Rectal smooth muscle tissue (tissue), 1 donor: ENCODE data around the gene LTO1.

Source experiments
- H3K27ac ChIP-seq: one replicate; pipeline ENCODE4 v1.7.0; 2013; ENCODE audit warnings: low read depth, low read length, inconsistent platforms
- H3K27me3 ChIP-seq: one replicate; pipeline ENCODE4 v1.7.0; 2013; ENCODE audit warnings: low read length; ENCODE audit not compliant: control insufficient read depth, insufficient read depth
- H3K36me3 ChIP-seq: one replicate; pipeline ENCODE4 v1.7.0; 2013; ENCODE audit warnings: low read length; ENCODE audit not compliant: control insufficient read depth, insufficient read depth
- H3K4me1 ChIP-seq: one replicate; pipeline ENCODE4 v1.7.0; 2013; ENCODE audit warnings: low read length; ENCODE audit not compliant: control insufficient read depth, insufficient read depth
- H3K4me3 ChIP-seq: one replicate; pipeline ENCODE4 v1.7.0; 2013; ENCODE audit warnings: low read length
- H3K9ac ChIP-seq: one replicate; pipeline ENCODE4 v1.7.0; 2013; ENCODE audit warnings: low read length

Gene LTO1

DNA sequence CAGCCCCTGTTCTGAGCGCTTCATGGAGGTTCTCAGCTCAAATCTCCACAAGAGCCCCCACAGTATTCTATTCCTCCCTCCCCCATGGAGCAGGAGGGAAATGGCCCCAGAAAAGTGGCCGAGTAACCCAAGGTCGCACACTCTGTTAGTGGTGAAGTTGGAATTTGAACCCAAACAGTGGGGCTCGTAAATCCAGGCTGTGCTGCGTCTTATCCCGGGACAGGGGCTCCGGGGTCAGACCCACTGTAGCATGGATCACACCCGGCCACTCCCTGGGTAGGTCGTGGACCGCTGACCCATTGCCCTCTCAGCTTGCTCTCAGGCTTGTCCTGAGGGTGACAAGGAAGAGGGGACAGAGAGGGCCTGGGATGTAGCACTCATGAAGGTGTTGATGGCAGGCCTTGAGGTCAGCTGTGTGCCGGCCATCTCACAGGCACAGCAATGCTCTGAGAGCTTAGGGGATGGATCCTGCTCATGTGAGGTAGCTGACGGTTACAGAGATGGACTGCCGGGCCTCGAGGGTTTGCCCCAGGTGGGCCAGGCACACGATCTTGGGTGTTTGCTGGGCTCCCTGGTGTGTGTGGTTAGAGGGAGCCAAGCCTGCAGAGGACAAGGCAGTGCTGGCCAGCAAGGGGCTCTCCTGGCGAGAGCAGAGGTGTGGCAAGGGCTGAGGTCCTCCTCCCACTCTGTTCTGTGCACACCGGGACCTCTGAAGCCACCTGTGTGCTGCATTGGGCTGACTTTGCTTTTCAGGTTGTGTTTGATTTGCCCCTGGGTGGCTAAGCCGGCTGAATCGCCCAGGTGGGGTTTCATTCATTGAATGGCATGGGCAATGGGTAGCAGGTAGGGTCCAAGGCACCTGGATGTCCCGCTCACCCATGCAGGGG, 31.0 kb upstream of the LTO1 start:
- H3K36me3 ChIP-seq = no peaks in the 10 kb centered on the region
- H3K9ac ChIP-seq = no peak overlapping the region
- H3K4me3 ChIP-seq = no peak overlapping the region
- no peaks in the 10 kb centered on the region for H3K4me1 ChIP-seq
- no peak overlapping the region for H3K27ac ChIP-seq
- H3K27me3 ChIP-seq = peaks cover 7% of the 10 kb centered on the region

DNA sequence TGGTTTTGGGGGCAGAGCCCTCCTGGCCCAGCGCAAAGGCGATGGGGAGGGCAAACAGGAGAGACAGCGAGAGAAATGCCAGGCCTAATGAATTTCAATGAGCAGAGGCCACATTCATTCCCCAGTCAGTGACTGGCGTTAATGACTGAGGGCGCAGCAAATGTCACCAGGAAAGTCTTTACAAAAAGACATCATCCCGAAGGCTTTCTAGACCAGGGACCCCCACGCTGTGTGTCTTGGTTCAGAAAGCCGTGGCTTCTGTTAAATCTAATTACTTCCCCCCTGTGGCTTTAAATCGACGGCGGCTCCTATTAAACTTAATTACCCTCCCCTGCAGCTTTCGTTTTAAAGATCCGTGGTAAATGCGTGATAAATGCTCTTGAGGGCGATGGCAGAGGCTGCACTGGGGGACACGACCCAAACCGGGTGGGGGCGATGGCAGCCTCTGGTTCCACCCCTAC, 30.2 kb upstream of the LTO1 start:
- H3K27me3 ChIP-seq = peaks cover 10% of the 10 kb centered on the region
- no peaks in the 10 kb centered on the region for H3K4me1 ChIP-seq
- H3K9ac ChIP-seq = no peak overlapping the region
- no peak overlapping the region for H3K4me3 ChIP-seq
- H3K36me3 ChIP-seq = no peaks in the 10 kb centered on the region
- no peak overlapping the region for H3K27ac ChIP-seq

DNA sequence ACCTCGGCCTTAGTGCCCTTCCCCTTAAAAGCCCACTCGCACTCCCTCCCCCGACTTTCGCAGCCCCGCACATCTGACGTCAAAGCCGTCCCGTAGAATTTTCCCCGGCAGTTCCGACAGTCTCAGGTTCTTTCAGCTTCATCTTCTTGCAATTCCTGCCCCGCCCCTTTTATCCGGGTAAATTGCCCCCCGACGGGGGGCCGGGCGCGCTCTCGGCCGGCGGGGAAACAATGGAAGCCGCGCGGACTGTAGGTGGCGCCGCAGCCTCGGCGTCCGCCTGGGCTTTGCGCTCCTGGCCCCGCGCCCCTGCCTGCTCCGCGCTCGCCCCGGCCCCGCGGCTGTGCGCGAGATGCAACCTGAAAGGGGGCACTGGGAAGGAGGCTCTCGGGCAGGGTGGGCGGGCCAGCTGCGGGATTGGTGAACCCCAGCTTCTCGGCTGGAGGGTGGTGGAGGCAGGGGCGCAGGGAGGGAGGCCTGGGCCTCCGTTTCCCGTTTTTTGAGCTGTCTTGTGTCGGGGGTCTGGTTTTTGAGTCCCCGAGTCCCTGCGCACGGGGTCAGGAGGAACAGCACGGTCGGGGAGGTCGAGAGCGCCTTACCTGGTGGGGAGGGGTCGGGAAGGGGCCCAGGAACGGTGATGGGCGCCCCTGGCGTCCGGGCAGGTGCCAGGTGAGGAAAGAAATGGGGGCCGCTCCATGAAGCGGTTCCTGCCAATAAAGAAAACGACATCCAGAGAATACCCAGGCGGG, 29.5 kb upstream of the LTO1 start:
- no peaks in the 10 kb centered on the region for H3K36me3 ChIP-seq
- H3K4me1 ChIP-seq = no peaks in the 10 kb centered on the region
- H3K9ac ChIP-seq = no peak overlapping the region
- no peak overlapping the region for H3K27ac ChIP-seq
- no peak overlapping the region for H3K4me3 ChIP-seq
- peaks cover 10% of the 10 kb centered on the region for H3K27me3 ChIP-seq

DNA sequence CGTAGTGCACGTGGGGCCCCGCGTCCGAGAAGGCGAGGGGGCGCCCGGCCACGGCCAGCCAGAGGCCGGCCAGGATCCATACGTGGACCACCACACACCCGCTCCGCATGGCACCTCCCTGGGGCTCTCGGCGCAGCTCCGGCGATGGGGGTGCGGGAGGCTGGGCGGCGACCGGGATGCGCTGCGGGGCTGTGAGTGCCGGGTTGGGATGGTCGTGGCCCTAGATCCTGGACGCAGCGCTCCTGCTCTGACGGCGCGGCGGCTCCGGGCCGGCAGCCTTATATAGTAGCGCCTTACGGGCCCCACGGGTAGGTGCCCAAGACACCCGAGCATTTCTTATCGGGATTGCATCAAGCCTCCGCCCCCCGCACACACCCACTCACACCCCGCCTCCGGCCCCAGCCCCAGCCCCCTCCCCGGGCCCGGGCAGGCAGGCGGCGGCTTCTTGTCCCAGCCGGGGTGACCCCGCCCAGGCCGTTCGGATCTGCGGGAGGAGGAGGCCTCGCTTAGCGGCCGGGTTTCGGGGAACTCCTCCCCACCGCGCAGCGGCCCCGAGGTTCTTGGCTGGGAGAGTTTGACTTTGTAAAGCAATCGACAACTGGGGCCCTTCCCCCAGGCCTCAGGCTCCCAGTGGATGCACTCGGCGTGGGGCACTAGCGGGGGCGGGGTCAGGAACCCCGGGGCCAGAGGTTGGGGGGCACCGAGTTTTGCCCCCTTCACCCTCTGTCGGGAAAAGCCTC, 28.8 kb upstream of the LTO1 start, which contains the start of gene FGF19:
FGF19 (minus strand) TSS at position 255 of the 740 bp plus-strand sequence; CDS start at position 109, 146 bp downstream.
- H3K4me1 ChIP-seq = no peaks in the 10 kb centered on the region
- no peaks in the 10 kb centered on the region for H3K36me3 ChIP-seq
- no peak within 1 kb of the TSS for H3K27ac ChIP-seq
- H3K9ac ChIP-seq = no peak within 1 kb of the TSS
- H3K4me3 ChIP-seq = no peak within 1 kb of the TSS
- H3K27me3 ChIP-seq = peaks cover 10% of the 10 kb centered on the region

DNA sequence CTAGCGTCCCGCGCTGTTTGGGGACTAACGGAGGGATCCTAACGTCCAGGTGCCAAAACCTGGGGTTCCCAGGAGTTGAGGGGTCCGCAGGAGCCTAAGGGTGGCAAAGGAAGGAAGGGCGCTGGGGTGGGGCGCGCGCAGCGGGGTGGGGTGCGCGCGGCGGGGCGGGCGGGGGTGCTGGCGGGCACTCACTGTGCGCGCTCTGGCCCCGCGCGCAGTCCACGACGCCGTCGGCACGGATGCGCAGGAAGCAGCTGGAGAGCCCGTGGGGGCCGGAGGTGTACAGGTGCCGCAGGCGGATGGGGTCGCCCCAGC, 28.3 kb upstream of the LTO1 start:
- no peak overlapping the region for H3K27ac ChIP-seq
- H3K27me3 ChIP-seq = peaks cover 10% of the 10 kb centered on the region
- H3K4me3 ChIP-seq = no peak overlapping the region
- H3K4me1 ChIP-seq = no peaks in the 10 kb centered on the region
- H3K9ac ChIP-seq = no peak overlapping the region
- H3K36me3 ChIP-seq = no peaks in the 10 kb centered on the region

DNA sequence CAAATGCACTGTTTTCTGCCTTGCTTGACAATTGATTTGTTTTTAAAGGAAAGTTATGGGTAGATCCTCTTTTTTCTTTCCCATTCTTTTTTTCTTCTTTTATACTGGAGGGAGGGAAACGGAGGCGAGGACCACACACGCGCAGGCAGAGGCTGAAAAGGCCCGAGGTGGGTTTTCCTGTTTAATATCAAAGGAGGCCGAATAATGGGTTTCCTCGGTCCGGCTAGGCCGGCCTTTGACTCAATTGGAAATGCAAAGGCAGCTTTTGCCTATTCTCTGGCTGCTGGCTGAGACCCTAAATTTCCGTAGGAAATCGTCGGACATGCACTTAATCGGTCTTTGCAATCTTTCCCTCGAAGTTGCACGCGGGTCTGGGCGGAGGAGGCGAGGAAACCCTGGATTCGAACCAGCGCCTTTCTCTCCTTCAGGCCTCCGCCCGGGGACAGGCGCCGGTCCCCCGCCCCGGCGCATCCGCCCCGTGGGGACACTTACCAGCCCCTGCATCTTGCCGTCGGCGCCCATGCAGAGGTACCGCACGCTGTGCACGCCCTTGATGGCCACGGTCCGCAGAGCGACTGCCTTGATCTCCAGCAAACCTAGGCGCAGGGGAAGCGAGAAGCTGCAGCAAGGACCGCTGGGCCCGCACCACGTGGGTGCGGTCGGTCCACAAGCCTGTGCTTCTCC, 27.8 kb upstream of the LTO1 start:
- H3K36me3 ChIP-seq = no peaks in the 10 kb centered on the region
- no peak overlapping the region for H3K4me3 ChIP-seq
- peaks cover 10% of the 10 kb centered on the region for H3K27me3 ChIP-seq
- H3K4me1 ChIP-seq = no peaks in the 10 kb centered on the region
- no peak overlapping the region for H3K27ac ChIP-seq
- H3K9ac ChIP-seq = no peak overlapping the region

DNA sequence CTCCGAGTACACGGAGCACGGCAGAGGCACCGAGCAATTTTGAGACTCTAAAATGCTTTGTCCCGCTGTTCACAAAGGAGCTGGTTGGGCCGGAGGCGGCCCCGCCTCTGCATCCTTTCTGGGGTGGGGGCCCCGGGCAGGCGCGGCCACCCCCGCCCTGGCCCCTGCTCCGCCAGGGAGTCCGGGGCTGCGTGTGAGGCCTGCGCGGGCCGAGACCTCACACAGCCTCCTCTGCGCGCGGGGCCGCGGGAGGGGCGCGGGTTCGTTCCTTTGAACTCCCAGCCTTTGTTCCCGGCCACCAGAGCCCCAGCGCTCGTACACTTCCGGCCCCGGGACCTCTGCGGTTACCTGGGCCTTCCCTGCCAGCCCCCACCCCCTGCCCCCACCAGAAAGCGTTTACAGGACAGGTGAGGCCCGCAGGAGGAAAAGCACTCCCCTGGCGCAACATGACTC, 27.1 kb upstream of the LTO1 start:
- H3K4me3 ChIP-seq = no peak overlapping the region
- H3K4me1 ChIP-seq = no peaks in the 10 kb centered on the region
- H3K27me3 ChIP-seq = peaks cover 10% of the 10 kb centered on the region
- H3K27ac ChIP-seq = no peak overlapping the region
- H3K36me3 ChIP-seq = no peaks in the 10 kb centered on the region
- H3K9ac ChIP-seq = no peak overlapping the region

DNA sequence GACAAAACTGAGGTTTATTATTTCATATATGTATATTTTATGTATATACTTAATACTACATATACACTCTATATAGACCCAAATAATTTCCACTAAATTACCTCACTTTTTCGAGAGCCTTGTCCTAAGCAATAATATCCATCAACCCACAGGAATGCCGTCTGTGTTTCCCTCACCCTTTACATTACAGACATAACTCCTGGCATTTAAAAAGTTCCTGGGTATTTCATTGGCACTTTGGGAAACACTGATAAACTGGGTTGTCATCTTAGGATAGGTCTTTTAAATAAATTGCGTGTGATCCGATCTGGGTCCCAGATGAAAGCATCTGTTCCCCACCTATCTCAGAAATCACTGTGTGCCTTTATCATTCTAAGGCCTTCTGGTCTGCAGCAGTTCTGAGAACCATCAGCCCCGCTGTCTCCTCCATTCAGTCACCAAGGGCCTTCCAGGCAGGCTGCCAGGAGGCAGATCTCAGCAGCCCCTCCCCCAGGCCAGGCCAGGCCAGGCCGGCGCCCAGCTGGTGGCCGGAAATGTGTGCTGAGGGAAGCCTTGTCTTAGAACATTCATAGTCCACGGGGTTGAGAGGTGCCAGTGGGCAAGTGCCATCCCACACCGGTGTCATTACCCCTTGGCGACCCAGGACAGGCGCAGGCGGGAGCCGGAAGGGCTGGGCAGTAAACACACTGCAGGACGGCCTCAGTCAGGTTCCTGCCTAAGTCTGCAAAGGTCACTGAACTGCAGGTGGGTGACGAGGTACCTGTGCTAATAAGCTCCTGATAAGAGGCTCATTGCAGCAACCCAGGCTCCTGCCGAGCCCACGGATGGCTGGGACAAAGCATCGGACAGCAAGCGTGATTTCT, 25.4 kb upstream of the LTO1 start:
- Histone ChIP-seq H3K9ac (no peak overlapping the region), H3K36me3 (no peaks in the 10 kb centered on the region), H3K4me1 (no peaks in the 10 kb centered on the region), H3K4me3 (no peak overlapping the region), H3K27ac (no peak overlapping the region), H3K27me3 (peaks cover 10% of the 10 kb centered on the region)

DNA sequence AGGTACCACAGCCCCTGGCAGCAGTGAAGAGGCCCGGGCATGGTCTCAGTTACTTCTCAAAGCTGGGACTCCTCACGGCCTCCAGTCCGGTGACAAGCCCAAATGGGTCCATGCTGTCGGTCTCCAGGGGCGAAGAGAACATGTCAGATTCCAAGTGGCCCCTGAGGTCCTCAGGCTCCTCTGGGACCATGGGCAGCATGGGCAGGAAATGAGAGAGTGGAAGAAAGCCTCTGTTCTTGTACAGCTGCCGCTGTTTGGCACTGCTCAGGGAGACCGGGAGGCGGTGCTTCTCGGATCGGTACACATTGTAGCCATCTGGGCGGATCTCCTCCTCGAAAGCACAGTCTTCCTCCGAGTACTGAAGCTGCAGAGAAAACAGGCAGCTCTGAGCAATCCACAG, 24.1 kb upstream of the LTO1 start:
- no peak overlapping the region for H3K27ac ChIP-seq
- H3K9ac ChIP-seq = no peak overlapping the region
- peaks cover 10% of the 10 kb centered on the region for H3K27me3 ChIP-seq
- H3K4me1 ChIP-seq = no peaks in the 10 kb centered on the region
- H3K36me3 ChIP-seq = no peaks in the 10 kb centered on the region
- no peak overlapping the region for H3K4me3 ChIP-seq

DNA sequence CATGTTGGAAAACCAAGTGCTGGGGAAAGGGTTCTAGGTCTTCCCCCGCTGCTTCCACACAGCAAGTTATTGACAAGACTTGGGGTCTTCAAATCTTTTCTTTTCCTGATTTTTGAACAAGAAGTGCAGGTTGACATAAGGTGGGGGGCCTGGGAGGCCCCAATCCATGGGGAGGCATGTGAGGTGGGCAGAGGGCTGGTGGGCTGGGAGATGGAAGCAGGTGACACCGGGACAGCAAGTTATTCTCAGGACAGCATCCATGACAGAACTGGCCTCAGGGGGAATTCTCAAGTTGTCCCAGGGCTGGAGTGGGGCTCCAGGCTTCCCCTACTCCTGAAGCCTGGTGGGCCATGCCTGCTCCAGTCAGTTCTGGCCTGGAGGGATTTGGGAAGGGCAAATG, 23.2 kb upstream of the LTO1 start:
- H3K27me3 ChIP-seq = peaks cover 10% of the 10 kb centered on the region

DNA sequence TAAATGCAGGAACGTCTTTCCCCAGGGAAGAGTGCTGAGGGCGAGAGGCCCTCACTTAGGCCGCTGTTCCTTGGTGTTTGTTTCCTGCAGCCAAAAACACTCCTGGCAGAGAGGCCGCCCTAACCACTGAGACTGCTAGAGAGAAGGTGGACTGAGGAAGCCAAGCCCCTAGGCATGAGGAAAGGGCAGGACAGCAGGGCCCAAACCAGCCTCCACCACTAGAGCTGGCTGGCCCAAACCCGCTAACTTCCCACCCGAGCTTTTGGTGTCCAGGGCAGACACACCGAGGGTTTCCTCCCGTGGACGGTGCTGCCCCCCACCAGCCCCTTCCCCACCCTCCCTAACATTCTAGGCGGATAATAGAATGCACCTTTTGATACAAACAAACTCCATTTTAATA, 22.7 kb upstream of the LTO1 start:
- Histone ChIP-seq H3K27me3 (peaks cover 6% of the 10 kb centered on the region), H3K4me1 (no peaks in the 10 kb centered on the region), H3K9ac (no peak overlapping the region), H3K36me3 (no peaks in the 10 kb centered on the region), H3K4me3 (no peak overlapping the region), H3K27ac (no peak overlapping the region)

More for the DNA sequence above, 23.2 kb upstream of the LTO1 start:
- Histone ChIP-seq H3K4me1 (no peaks in the 10 kb centered on the region), H3K36me3 (no peaks in the 10 kb centered on the region), H3K9ac (no peak overlapping the region), H3K27ac (no peak overlapping the region), H3K4me3 (no peak overlapping the region)
